IPS DF 6.9 (cell line): ENCODE results near the gene ADARB2.
"Not testable (repeated sequence)": the region's sequence is repeated elsewhere in the genome, so short reads cannot be mapped to it uniquely, and the experiment has no call there.

Source experiments
- DNase-seq: peaks from one replicate; pipeline ENCODE4 v3.0.0-alpha.2; 2013; ENCODE audit warnings: low read depth, low spot score
- H3K27ac ChIP-seq: one replicate; pipeline ENCODE4 v1.5.1; 2013; ENCODE audit warnings: low read length, control low read depth
- H3K27me3 ChIP-seq: 2 replicates; pipeline ENCODE4 v1.6.1; 2013; ENCODE audit warnings: mild to moderate bottlenecking, low read length; ENCODE audit not compliant: control insufficient read depth, insufficient read depth
- H3K36me3 ChIP-seq: 2 replicates; pipeline ENCODE4 v1.6.1; 2013; ENCODE audit warnings: low read length; ENCODE audit not compliant: control insufficient read depth, insufficient read depth
- H3K4me1 ChIP-seq: 2 replicates; pipeline ENCODE4 v1.6.1; 2013; ENCODE audit warnings: low read length; ENCODE audit not compliant: control insufficient read depth, insufficient read depth
- H3K4me3 ChIP-seq: 2 replicates; pipeline ENCODE4 v1.5.1; 2013; ENCODE audit warnings: mild to moderate bottlenecking, low read length
- H3K9me3 ChIP-seq: 2 replicates; pipeline ENCODE4 v1.6.1; 2013; ENCODE audit warnings: low read length, inconsistent platforms; ENCODE audit not compliant: control insufficient read depth, insufficient read depth
- WGBS: extraction: QIAGEN DNeasy Blood & Tissue Kit; methylation state at CpG from one replicate; pipeline ENCODE4 v1.1.7; 2013; ENCODE audit warnings: mixed read lengths, missing lambda C conversion rate; ENCODE audit not compliant: insufficient read length, insufficient coverage; 5-methylcytosine and 5-hydroxymethylcytosine counted together

The ADARB2 gene

GRCh38 chr10:1473874-1474273 lies 263.5 kb downstream of the ADARB2 start:
- H3K4me1 ChIP-seq, result no peaks in the 10 kb centered on the region
- H3K27me3 ChIP-seq, result no peaks in the 10 kb centered on the region
- H3K4me3 ChIP-seq, result no peak overlapping the region
- H3K27ac ChIP-seq, result no peak overlapping the region
- H3K9me3 ChIP-seq, result no peaks in the 10 kb centered on the region
- WGBS, result no CpG with 5 or more reads among the region's 11 CpGs
- no peaks in the 10 kb centered on the region for H3K36me3 ChIP-seq
- no peak for DNase-seq

DNA sequence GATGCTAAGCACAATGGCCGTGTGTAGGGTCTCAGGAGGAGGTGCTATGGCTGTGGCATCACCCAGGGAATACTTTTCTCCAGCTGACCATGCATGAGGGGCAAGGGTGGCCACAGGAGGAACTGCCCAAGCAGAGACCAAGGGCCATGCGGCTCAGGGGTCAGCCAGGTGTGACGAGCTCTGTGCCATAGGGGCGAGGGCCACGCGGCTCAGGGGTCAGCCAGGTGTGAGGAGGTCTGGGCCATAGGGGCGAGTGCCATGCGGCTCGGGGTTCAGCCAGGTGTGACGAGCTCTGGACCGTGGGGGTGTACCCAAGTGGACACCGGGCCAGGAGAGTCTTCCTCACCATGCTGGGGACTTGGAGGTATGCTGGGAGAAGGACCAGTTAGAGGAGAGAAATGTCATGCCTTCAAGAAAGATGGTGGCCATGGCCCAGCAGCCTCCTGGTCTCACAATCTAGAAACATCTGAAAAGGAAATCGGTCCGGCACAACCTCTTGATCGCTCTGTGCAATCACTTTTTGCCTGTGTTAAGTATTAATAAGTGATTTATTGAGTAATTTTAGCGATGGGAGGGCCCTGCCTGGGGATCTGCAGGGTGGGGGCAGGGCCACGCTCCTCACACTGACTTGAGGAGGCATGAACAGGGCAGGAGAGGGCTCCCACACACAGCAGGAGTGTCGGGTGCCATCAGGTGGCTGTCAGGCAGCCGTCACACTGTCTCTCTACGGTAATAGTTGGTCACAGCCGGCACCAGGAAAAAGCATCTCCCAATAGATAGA lies 265.0 kb downstream of the ADARB2 start:
- no peak overlapping the region for H3K4me3 ChIP-seq
- no peak overlapping the region for H3K27ac ChIP-seq
- H3K4me1 ChIP-seq, result no peaks in the 10 kb centered on the region
- WGBS, result no CpG with 5 or more reads among the region's 21 CpGs
- H3K36me3 ChIP-seq, result no peaks in the 10 kb centered on the region
- H3K27me3 ChIP-seq, result no peaks in the 10 kb centered on the region
- no peaks in the 10 kb centered on the region for H3K9me3 ChIP-seq
- DNase-seq, result no peak

- Histone ChIP-seq H3K4me1 (no peaks in the 10 kb centered on the region; the same call in 1 of the 2 replicates), H3K36me3 (no peaks in the 10 kb centered on the region), H3K4me3 (no peak overlapping the region), H3K9me3 (no peaks in the 10 kb centered on the region), H3K27me3 (no peaks in the 10 kb centered on the region), H3K27ac (no peak overlapping the region)
- no CpG with 5 or more reads among the region's 10 CpGs for WGBS
- DNase-seq, result no peak
These were observed 268.5 kb downstream of the ADARB2 start for GRCh38 chr10:1468811-1469210.

- no peaks in the 10 kb centered on the region for H3K27me3 ChIP-seq
- H3K36me3 ChIP-seq, result no peaks in the 10 kb centered on the region
- H3K27ac ChIP-seq, result no peak overlapping the region
- DNase-seq, result no peak
- H3K4me1 ChIP-seq, result no peaks in the 10 kb centered on the region; the same call in 1 of the 2 replicates
- WGBS, result no CpG with 5 or more reads among the region's 23 CpGs
- no peaks in the 10 kb centered on the region for H3K9me3 ChIP-seq
- H3K4me3 ChIP-seq, result no peak overlapping the region
These were observed 269.8 kb downstream of the ADARB2 start for GRCh38 chr10:1467334-1468076.

DNA sequence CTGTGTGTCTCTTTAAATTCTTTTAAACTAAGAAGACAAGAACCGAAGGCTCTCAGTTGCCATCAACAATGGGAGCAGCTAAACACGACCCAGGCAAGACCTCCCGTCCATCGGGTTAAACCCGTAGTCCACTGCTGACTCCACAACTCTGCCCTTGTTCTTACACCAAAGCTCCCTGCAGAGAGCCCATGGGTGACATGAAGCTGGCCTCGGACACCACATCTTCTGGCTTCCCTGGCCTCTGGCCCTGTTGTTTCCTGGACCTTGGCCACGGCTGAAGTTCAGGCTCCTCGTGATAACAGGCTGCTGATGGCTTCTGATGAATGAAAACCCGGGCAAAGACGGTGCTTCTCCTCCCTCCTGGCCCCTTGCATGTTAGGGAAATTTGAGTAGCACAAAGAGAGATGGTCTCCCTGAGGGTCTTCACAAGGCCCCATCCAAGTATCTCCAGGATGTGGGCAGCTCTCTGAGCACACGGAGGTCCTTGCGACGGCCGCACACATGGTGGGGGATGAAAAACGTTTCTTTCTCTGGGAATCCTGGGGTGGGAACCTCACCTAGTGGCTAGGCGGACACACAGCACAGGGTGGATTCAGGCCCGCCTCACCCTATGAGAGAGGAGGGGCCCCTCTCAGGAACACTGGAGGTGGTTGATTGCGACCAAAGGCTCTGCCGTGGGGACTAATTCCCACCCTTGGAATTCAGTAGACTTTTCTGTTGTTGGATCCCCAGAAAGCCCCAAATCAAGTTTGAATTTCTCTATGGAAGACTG lies 271.1 kb downstream of the ADARB2 start:
- no peak for DNase-seq
- no peaks in the 10 kb centered on the region for H3K9me3 ChIP-seq
- H3K4me1 ChIP-seq, result no peaks in the 10 kb centered on the region; the same call in 1 of the 2 replicates
- H3K27ac ChIP-seq, result no peak overlapping the region
- no peak overlapping the region for H3K4me3 ChIP-seq
- H3K27me3 ChIP-seq, result no peaks in the 10 kb centered on the region
- H3K36me3 ChIP-seq, result no peaks in the 10 kb centered on the region
- WGBS, result no CpG with 5 or more reads among the region's 19 CpGs

DNA sequence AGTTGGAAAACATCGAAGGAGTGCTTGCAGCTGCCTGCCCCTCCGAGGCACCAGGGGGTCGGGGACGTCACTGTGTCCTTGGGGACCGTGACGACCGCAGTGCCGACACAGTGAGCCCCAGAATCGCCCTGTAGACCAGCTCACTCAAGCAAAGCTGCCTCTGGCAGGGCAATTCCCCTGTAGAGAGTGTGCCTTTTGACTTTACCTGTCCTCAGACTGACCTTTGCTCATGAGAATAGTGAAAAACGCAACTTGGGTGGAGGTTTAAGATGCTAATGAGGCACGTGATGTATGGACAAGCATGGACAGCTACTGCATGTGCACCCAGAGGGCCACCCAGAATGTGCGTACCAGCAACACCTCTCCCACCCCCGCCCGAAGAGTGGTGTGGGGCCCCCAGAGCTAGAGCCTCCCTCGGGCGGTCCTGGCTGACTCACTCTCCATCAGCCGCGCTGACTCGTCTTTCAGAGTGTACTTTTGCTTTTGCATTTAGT lies 271.9 kb downstream of the ADARB2 start:
- no peak for DNase-seq
- Histone ChIP-seq H3K4me1 (no peaks in the 10 kb centered on the region; the same call in 1 of the 2 replicates), H3K27me3 (no peaks in the 10 kb centered on the region), H3K9me3 (no peaks in the 10 kb centered on the region), H3K36me3 (no peaks in the 10 kb centered on the region), H3K4me3 (no peak overlapping the region), H3K27ac (no peak overlapping the region)
- no CpG with 5 or more reads among the region's 19 CpGs for WGBS

DNA sequence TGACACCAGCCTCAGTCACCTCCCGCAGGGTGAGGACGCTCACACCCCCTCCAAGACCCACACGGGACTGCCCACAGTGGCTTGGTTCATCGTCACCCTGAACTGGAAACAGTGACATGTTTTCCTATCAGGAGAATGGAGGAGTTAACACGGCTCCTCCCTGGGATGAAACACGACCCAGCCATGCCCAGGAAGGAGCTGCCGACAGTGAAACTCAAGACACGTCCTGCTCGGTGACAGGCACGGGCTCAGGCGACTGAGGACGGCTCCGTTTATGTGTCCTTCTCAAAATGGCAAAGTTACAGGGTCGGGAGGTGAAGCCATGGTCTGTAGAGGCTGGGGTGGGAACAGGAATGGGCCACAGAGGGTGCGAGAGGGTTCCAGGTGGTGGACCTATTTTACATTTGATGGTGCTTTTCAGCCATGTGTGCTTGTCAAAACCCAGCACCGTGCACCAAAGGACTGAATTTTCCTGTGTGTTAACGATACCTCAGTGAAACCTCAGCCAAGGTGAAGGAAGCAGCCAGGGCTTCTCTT lies 272.4 kb downstream of the ADARB2 start:
- no CpG with 5 or more reads among the region's 17 CpGs for WGBS
- Histone ChIP-seq H3K4me1 (no peaks in the 10 kb centered on the region; the same call in 1 of the 2 replicates), H3K4me3 (no peak overlapping the region), H3K27me3 (no peaks in the 10 kb centered on the region), H3K36me3 (no peaks in the 10 kb centered on the region), H3K27ac (no peak overlapping the region), H3K9me3 (no peaks in the 10 kb centered on the region)
- no peak for DNase-seq

- H3K4me1 ChIP-seq, H3K4me3 ChIP-seq, DNase-seq, H3K9me3 ChIP-seq, H3K27me3 ChIP-seq, H3K27ac ChIP-seq, H3K36me3 ChIP-seq: not testable (repeated sequence)
- WGBS, result no CpG with 5 or more reads among the region's 26 CpGs
These were observed 273.4 kb downstream of the ADARB2 start for GRCh38 chr10:1463971-1464370.

DNA sequence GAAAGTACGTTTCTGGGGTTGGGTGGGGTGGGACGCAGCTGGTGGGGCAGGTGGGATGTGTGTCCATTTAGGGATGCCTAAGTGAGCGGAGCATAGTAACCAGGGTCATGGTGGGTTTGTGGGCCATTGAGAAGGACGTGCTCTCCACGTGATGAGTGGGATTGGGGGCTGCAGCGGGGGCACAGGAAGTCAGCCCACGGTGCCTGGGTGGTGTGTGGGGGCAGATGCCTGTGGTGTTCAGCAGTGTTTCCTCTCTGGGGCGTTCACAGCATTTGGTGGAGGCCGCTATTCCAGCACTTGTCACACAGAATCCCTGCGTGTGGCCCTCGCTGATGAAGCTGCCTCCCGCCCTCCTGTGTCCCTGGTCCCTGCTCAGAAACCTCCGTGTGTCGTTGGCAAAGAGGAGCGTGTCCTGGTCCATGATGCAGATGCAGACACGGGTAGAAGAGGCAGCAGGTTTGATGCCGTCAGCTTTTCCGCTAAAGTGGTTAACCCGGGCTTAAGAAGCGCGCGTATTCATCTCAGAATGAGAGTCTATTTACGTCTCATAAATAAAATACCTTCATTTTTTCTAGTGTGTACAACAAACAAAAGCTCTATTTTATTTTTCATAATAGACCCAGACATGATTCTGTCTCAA lies 274.2 kb downstream of the ADARB2 start:
- H3K36me3 ChIP-seq, result no peaks in the 10 kb centered on the region
- DNase-seq, result no peak
- H3K27ac ChIP-seq, result no peak overlapping the region
- no peak overlapping the region for H3K4me3 ChIP-seq
- H3K27me3 ChIP-seq, result no peaks in the 10 kb centered on the region; the same call in 1 of the 2 replicates
- WGBS, result no CpG with 5 or more reads among the region's 23 CpGs
- H3K9me3 ChIP-seq, result no peaks in the 10 kb centered on the region
- no peaks in the 10 kb centered on the region; the same call in 1 of the 2 replicates for H3K4me1 ChIP-seq
